HUDEP-2 (cell line): ENCODE measurements around the gene AVEN.

Experiments used
- DNase-seq, 76 experiments: peaks; one replicate each; lab custom pipeline; 2025; ENCODE audit not compliant: unreplicated experiment in 76 of 76; lab: John Stamatoyannopoulos, UW

The AVEN gene

DNA sequence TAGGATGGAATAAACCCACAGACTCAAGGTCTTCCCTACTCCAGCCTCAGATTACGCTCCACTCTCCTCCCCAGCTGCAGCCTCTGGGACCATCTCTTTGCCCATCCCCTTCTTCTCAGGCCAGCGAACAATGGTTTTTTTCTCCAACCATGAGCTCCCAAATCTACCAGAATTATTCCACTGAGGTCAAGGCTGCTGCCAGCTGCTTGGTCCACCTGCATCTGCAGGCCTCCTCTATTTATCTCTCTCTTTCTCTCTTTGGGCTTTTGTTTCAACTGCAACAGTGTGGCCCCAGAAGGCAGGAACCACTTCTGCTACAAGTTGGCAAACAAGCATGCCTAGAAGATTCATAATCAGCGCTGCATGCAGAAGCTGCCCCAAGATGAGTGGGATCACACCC lies 51.6 kb downstream of the AVEN start:
- no peak for DNase-seq

- DNase-seq = no peak
These were observed 53.3 kb downstream of the AVEN start for GRCh38 chr15:33985751-33986150.

DNA sequence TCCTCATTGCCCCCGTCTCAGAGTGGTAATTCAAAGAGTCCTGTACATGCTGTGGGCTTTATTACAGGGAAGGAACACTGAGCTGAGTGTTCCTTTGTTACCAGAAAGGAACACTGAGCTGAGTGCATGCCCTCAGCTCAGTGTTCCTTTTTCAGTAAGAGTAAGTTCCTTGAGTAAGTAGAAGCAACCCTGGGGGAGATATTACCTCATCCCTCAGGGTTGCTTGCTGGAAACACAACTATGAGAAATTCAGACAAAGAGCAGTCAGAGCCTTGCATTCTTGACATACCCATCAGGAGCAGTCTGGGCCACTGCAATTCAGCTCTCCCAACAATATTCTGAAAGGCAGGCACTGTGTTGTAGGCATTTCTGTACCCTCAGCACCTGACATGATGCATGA lies 53.7 kb downstream of the AVEN start:
- no peak for DNase-seq

DNA sequence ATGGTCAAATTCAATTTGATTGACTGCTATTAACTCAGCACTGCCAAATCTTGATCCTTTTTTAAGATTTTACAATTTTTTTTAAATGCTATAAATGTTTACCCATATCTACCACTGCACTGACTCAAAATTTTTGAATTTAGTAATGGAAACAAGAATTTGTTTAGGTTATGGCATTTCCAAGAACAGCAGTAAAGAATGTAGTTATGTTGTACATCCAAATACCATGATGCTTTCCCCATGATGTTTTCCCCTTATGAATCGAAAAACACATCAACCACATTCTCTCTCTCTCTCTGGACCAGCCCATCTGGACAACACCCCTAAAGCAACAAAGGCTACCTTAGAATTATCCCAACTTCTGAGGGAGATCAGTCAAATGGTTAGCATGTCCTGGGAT lies 56.5 kb downstream of the AVEN start:
- DNase-seq = no peak

DNA sequence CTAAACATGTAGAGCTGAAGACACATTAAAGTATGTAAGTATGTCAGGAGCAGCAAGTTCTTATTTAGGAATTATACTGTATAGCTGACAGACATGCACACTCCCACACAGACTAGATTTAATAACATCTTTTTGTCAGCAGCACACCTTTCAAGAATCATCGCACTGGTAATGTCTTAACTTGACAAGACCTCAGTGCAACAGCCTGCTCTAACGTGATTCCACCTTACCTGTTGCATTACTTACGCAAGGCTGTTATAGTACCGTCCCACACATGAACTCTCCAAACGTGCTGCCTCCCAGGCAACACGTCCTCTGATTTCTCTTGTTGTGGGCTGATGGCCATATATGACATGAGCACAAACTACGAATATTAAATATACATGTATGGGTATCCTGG lies 58.8 kb downstream of the AVEN start:
- DNase-seq = no peak

- no peak for DNase-seq
These were observed 63.9 kb downstream of the AVEN start for GRCh38 chr15:33975022-33975565.

- no peak for DNase-seq
These were observed 67.2 kb downstream of the AVEN start for GRCh38 chr15:33971811-33972210.

- no peak for DNase-seq
These were observed 70.2 kb downstream of the AVEN start for GRCh38 chr15:33968821-33969220.

GRCh38 chr15:33968224-33968623 lies 70.8 kb downstream of the AVEN start, which contains the start of gene CHRM5:
CHRM5 (plus strand) TSS chr15:33968497; CDS start chr15:34062718, 94,221 bp downstream.
- no peak for DNase-seq

DNA sequence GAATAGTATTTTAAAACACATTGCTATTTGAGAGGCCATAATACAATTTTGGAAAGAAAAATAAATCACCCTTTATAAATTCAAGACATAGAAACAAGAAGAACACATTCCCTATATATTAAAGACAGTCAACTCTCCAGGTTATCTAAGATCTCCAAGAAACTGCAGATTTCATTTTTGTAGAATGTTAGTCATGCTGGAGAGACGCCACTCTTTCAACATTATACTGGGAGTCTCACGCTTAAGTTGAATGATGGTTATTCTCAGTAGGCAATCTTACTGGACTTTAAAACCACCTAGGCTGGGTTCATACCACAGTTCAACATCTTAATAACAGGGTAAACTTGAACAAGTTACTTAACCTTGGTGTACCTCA lies 74.4 kb downstream of the AVEN start:
- DNase-seq = no peak

DNA sequence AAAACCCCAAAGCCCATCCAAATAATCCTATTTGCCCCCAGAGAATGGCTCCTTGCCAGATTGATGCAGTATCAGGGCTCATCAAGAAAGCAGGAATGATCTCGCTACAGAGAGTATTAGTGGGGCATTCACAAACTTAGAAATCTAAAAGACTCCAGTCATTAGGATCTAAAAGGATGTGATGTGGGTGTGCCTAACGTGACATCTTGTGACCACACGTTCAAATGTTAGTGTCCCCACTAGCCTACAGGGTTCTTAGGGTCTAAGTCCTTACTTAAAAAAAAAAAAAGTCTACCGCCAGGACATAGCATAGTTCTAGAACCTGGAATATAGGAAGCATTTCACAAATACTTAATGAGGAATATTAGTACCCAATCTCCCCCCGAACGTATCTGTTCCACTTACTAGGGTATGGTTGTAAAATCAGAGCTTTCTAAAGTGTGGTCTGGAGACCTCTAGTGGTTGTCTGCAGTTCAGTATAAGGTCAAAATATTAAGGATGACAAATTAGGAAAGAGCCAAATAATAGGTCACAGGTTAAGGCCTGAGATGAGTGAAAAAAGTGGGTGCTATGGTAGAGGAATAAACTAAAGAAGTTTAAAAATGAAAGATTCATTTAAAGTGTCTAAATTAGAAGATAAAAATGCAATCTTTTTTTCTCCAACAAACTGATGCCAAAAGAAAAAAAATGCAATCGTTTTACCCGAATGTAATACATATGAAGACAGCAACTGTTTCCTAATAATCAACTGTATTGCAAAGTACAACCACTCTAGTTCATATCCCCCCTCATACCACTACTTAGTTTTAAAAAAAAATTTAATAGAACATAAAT lies 75.0 kb downstream of the AVEN start:
- peak in 18 of 76 experiments; percentile 2 to 49 (median 26) for DNase-seq

- peak in 24 of 76 experiments; percentile 5 to 56 (median 23) for DNase-seq
These were observed 78.5 kb downstream of the AVEN start for GRCh38 chr15:33960549-33960935.

DNA sequence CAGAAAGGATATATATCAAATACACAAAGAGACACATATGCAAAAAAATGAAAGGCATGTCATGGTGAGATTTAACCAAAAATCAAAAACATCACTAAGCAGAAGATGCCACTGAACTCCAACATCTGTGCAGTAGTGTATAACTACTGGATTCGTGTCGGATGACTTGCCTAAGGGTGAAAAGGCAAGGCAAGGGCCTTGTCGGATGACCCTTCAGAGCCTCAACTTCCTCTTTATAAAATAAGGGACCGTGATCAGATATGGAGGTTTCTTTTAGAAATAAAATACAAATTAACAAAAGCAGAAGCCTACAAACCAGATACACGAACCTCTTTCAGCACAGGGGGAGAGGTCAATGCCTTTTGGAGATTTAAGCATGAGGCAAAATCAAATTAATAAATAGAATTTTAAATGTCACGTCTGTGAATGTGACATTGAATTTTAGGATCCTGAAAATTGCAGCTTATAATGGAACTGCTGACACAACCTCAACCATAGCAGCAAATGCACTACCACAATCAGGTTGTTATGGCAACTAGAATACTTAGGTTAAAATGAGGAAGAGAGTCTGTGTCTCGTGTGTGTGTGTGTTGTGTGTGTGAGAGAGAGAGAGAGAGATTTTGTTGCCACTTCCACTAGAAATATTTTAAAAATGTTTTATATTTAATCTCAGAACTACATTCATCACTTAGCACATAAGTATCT lies 79.0 kb downstream of the AVEN start:
- DNase-seq = peak in 2 of 76 experiments; percentile 2 to 3

GRCh38 chr15:33956397-33956796 lies 82.6 kb downstream of the AVEN start:
- DNase-seq = peak in 55 of 76 experiments; percentile 1 to 84 (median 54)

GRCh38 chr15:33955945-33956344 lies 83.1 kb downstream of the AVEN start:
- DNase-seq = peak in 73 of 76 experiments; percentile 9 to 81 (median 56)

DNA sequence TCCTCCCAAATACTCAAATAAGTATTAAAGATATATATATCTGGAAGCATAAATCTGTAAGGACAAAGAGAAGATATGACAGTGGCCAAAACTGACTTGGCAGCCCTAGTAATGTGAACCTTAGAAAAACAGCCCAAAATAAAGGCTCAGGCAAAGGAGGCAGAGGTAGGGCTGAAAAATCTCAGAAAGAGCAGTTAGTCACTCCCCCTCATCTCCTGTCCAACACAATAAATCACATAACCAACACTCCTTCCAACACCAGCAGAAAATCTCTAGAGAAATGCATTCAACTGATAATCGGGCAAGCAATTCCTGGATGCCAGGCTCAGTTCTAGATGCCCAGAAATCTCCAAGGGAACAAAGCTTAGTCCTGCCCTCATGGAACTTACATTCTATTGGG lies 92.9 kb downstream of the AVEN start:
- no peak for DNase-seq

DNA sequence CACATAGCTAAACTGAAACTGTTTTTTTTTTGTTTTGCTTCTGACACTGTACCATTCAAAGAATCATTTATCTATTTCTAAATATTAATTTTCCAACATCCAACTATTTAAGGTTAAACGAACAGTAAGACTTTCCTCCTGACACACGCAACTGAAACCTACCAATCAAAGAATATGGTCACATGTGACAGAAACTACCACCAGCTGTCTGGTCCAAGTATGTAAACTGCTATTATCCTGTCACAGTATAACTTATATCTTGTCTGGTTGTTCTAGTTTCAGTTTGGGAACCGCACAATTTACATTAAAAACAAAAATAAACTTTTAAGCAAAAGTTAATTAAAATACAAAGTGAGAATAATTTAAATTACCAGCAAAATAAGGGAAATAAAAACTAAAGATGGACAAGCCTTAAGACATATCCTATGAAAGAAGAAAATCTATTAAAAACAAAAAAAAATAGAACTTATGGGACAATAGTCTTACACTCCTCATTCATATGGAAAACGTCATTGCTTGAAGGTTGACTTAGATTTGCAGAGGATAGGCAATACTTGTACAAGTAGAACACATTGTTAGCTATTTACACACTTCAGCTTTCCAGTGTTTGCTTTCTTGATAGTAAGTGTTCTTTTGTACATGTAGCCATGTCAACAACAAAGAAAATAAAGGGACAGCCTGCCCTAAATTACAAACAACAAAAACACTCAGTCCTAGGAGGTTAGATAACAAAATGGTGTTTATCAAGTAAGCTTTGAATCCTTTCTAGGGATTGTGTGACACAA lies 97.5 kb downstream of the AVEN start:
- no peak for DNase-seq

DNA sequence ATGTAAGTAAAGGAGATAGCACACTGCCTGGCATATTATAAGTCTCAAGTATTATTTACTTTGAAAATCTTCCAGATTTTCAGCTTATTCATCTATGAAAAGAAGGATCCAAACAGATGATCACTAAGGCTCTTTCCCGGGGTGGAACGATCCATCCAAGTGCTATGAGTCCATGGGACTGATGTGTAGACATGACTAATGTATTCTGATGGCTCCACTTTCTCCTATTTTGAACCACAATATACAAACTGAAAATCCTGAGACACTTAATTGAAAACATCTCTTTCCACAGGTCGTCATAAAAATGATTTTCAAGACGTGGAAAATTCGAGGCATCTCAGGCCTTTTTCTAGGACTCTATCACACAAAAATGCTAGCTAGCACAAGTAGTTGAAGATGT lies 104.1 kb downstream of the AVEN start:
- DNase-seq = no peak

GRCh38 chr15:33934396-33934795 lies 104.6 kb downstream of the AVEN start:
- DNase-seq = no peak

GRCh38 chr15:33932734-33933133 lies 106.3 kb downstream of the AVEN start:
- no peak for DNase-seq

DNA sequence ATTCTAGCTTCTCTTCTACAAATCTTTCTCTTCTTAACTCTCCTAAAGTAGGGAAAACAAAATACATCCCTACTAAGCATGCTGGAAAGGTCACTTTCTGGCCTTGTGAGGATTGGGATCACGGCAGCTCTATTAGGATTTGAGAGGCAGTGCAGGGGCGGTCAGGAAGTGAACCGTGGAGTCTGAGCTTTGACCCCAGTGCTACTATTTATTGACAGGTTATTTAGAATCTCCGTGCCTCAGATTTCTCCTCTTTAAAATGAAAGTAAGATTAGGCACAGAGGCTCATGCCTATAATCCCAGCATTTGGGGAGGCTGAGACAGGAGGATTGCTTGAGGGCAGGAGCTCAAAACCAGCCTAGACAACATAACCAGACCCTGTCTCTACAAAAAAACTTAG lies 112.7 kb downstream of the AVEN start:
- DNase-seq = no peak
